ENCODE results near the gene TACC3. TPM values are rescaled to one million over a fixed set of nuclear protein-coding genes. Genes with fewer than 3 reads are reported as not detected.
A peak's percentile ranks its signal among the peaks of the same experiment; 100 is the strongest.
"Not testable (repeated sequence)": the region's sequence is repeated elsewhere in the genome, so short reads cannot be mapped to it uniquely, and the experiment has no call there.

TACC3 gene
- total and polyA plus RNA-seq, 7 experiments from 2014 or later, result 70.5 to 165 (median 123) TPM

- ATAC-seq, result no peak
Measured at GRCh38 chr4:1695913-1696312, 25.4 kb upstream of the TACC3 start.

DNA sequence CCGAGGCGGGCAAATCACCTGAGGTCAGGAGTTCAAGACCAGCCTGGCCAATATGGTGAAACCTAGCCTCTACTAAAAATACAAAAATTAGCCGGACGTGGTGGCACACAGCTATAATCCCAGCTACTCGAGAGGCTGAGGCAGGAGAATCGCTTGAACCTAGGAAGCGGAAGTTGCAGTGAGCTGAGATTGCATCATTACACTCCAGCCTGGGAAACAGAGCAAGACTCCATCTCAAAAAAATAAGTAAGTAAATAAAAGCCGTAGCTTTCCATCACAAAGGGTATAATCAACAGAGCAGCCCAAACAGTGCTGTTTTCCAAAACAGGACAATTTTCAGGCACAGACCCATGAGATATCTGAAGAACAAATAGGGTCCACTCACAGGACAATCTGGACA, 19.6 kb upstream of the TACC3 start:
- H3K4me3 ChIP-seq (ENCODE audit: low read length); H3K27me3 Mint-ChIP-seq; H3K4me1 ChIP-seq (ENCODE audit: control insufficient read depth in 2 of 2, insufficient read depth in 2 of 2, low read length in 2 of 2); H3K4me3 Mint-ChIP-seq; DNase-seq; ATAC-seq; H3K27ac ChIP-seq (ENCODE audit: low read depth, low read length); H3K27me3 ChIP-seq (ENCODE audit: control insufficient read depth in 2 of 2, insufficient read depth in 2 of 2, low read length in 2 of 2); H3K9me3 ChIP-seq (ENCODE audit: control insufficient read depth in 2 of 3, low read length in 3 of 3); H3K9me3 Mint-ChIP-seq; intact Hi-C loops (cut with micrococcal nuclease): not testable (repeated sequence)
- H3K36me3 Mint-ChIP-seq, result peaks cover 4 to 44% (median 20%) of the 10 kb centered on the region in 5 donors
- POLR2A ChIA-PET, result interaction anchor here (0.6 to 1.4 kb wide), 4 partner anchors 8 to 349 kb away, joined by 3 to 4 read pairs (median 3); no protein-coding TSS in a partner anchor
- H3K27ac Mint-ChIP-seq, result peak overlapping the region in 1 of 9 donors; percentile 11
- H3K4me1 Mint-ChIP-seq, result peaks cover 10 to 34% (median 21%) of the 10 kb centered on the region in 7 donors
- CTCF ChIA-PET, result interaction anchor here (0.6 to 1.8 kb wide), 2 partner anchors 8 to 196 kb away, joined by 3 to 7 read pairs; no protein-coding TSS in a partner anchor
- peaks cover 19 to 77% (median 22%) of the 10 kb centered on the region in 3 experiments for H3K36me3 ChIP-seq (ENCODE audit: control insufficient read depth in 2 of 3, insufficient read depth in 3 of 3, low read length in 3 of 3)

More at GRCh38 chr4:1695913-1696312, 25.4 kb upstream of the TACC3 start:
- Histone ChIP-seq H3K9me3 (ENCODE audit: control insufficient read depth in 2 of 3, low read length in 3 of 3) (no peaks in the 10 kb centered on the region), H3K36me3 (ENCODE audit: control insufficient read depth in 2 of 3, insufficient read depth in 3 of 3, low read length in 3 of 3) (peaks cover 13 to 67% (median 29%) of the 10 kb centered on the region in 3 experiments), H3K27ac (ENCODE audit: low read depth, low read length) (no peak overlapping the region), H3K4me3 (ENCODE audit: low read length) (no peak overlapping the region), H3K4me1 (ENCODE audit: control insufficient read depth in 2 of 2, insufficient read depth in 2 of 2, low read length in 2 of 2) (no peaks in the 10 kb centered on the region), H3K27me3 (ENCODE audit: control insufficient read depth in 2 of 2, insufficient read depth in 2 of 2, low read length in 2 of 2) (no peaks in the 10 kb centered on the region)
- Mint-ChIP-seq H3K4me1 (peaks cover 0 to 9% (median 4%) of the 10 kb centered on the region in 7 donors), H3K36me3 (peaks cover 0 to 39% (median 27%) of the 10 kb centered on the region in 5 donors), H3K27me3 (no peaks in the 10 kb centered on the region), H3K9me3 (no peaks in the 10 kb centered on the region), H3K27ac (no peak overlapping the region), H3K4me3 (no peak overlapping the region)
- CTCF ChIA-PET, result interaction anchor here (0.7 to 9.7 kb wide), 2 partner anchors 13 to 31 kb away, joined by 3 to 212 read pairs; no protein-coding TSS in a partner anchor
- no peak for DNase-seq
- POLR2A ChIA-PET, result interaction anchor here (1.9 to 7.4 kb wide), 2 partner anchors 16 to 29 kb away, joined by 5 to 86 read pairs; partner anchors contain the start of gene SLBP
- intact Hi-C loops (cut with micrococcal nuclease), result no loop called here

DNA sequence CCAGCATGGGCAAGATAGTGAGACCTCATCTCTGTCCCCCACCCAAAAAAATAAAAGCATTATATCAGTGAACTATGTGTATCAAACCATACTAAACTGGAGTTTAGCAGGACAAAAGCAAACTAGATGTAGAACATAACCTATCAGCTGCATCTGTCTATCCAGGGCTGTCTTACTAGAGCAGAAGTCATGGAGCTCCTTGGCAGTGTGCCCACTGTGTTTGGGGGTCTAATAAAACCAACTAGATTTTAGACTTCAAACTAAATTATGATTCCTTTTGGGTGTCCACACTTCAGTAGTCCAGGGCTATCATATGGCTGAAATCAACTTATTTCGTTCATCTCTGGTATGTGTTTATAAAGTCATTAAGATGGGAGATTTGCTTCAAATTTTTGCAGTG, 17.5 kb upstream of the TACC3 start:
- intact Hi-C loops (cut with micrococcal nuclease), result no loop called here
- H3K27me3 Mint-ChIP-seq, result no peaks in the 10 kb centered on the region
- DNase-seq (no peak), ATAC-seq (no peak)
- no peak overlapping the region for H3K4me3 Mint-ChIP-seq
- H3K9me3 ChIP-seq (ENCODE audit: control insufficient read depth in 2 of 3, low read length in 3 of 3), result no peaks in the 10 kb centered on the region
- H3K36me3 ChIP-seq (ENCODE audit: control insufficient read depth in 2 of 3, insufficient read depth in 3 of 3, low read length in 3 of 3), result peaks cover 19 to 64% (median 20%) of the 10 kb centered on the region in 3 experiments
- CTCF ChIA-PET, result interaction anchor here (1.1 kb wide), 1 partner anchor 11 kb away, joined by 6 read pairs; no protein-coding TSS in a partner anchor
- POLR2A ChIA-PET, result interaction anchor here (1.0 to 1.8 kb wide), 2 partner anchors 8 to 20 kb away, joined by 4 to 5 read pairs; partner anchors contain the start of gene SLBP
- H3K27ac Mint-ChIP-seq, result peak overlapping the region in 3 of 9 donors; percentile 1 to 50 (median 26)
- H3K27me3 ChIP-seq (ENCODE audit: control insufficient read depth in 2 of 2, insufficient read depth in 2 of 2, low read length in 2 of 2), result no peaks in the 10 kb centered on the region
- peaks cover 4 to 47% (median 20%) of the 10 kb centered on the region in 5 donors for H3K36me3 Mint-ChIP-seq
- peaks cover 18 to 45% (median 34%) of the 10 kb centered on the region in 7 donors for H3K4me1 Mint-ChIP-seq
- H3K9me3 Mint-ChIP-seq, result no peaks in the 10 kb centered on the region
- H3K4me1 ChIP-seq (ENCODE audit: control insufficient read depth in 2 of 2, insufficient read depth in 2 of 2, low read length in 2 of 2), result peaks cover 0 to 2% of the 10 kb centered on the region in 2 donors
- no peak overlapping the region for H3K4me3 ChIP-seq (ENCODE audit: low read length)
- H3K27ac ChIP-seq (ENCODE audit: low read depth, low read length), result no peak overlapping the region

GRCh38 chr4:1705732-1706131, 15.6 kb upstream of the TACC3 start:
- intact Hi-C loops (cut with micrococcal nuclease), result no loop called here
- H3K4me1 Mint-ChIP-seq, result peaks cover 25 to 57% (median 52%) of the 10 kb centered on the region in 7 donors
- H3K27me3 ChIP-seq (ENCODE audit: control insufficient read depth in 2 of 2, insufficient read depth in 2 of 2, low read length in 2 of 2), result no peaks in the 10 kb centered on the region
- no peaks in the 10 kb centered on the region for H3K9me3 ChIP-seq (ENCODE audit: control insufficient read depth in 2 of 3, low read length in 3 of 3)
- DNase-seq (no peak), ATAC-seq (no peak)
- peaks cover 9 to 49% (median 14%) of the 10 kb centered on the region in 3 experiments for H3K36me3 ChIP-seq (ENCODE audit: control insufficient read depth in 2 of 3, insufficient read depth in 3 of 3, low read length in 3 of 3)
- H3K27ac Mint-ChIP-seq, result peak overlapping the region in 1 of 9 donors; percentile 21
- peaks cover 7 to 16% of the 10 kb centered on the region in 2 donors for H3K4me1 ChIP-seq (ENCODE audit: control insufficient read depth in 2 of 2, insufficient read depth in 2 of 2, low read length in 2 of 2)
- ChIA-PET CTCF (interaction anchor here (0.7 kb wide), 1 partner anchor 1130 kb away, joined by 3 read pairs; no protein-coding TSS in a partner anchor), POLR2A (no interaction called here)
- no peaks in the 10 kb centered on the region for H3K9me3 Mint-ChIP-seq
- H3K36me3 Mint-ChIP-seq, result peaks cover 6 to 44% (median 17%) of the 10 kb centered on the region in 5 donors
- no peak overlapping the region for H3K4me3 Mint-ChIP-seq
- no peak overlapping the region for H3K4me3 ChIP-seq (ENCODE audit: low read length)
- H3K27me3 Mint-ChIP-seq, result no peaks in the 10 kb centered on the region
- no peak overlapping the region for H3K27ac ChIP-seq (ENCODE audit: low read depth, low read length)

DNA sequence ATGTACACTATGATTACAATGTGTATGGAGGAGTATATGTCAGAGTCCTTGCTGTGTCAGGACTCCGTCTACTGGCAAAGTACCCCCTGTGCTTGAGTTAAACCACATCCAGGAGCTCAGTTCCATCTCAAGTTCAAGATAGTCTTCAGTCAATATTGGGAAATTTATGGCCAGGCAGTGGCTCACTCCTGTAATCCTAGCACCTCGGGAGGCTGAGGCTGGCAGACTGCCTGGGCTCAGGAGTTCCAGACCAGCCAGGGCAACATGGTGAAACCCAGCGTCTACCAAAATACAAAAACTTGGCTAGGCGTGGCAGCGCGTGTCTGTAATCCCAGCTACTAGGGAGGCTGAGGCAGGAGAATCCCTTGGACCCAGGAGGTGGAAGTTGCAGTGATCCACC, 15.0 kb upstream of the TACC3 start:
- peaks cover 11 to 22% of the 10 kb centered on the region in 2 donors for H3K4me1 ChIP-seq (ENCODE audit: control insufficient read depth in 2 of 2, insufficient read depth in 2 of 2, low read length in 2 of 2)
- Mint-ChIP-seq H3K4me3 (no peak overlapping the region), H3K4me1 (peaks cover 25 to 63% (median 59%) of the 10 kb centered on the region in 7 donors), H3K36me3 (peaks cover 6 to 44% (median 17%) of the 10 kb centered on the region in 5 donors), H3K9me3 (no peaks in the 10 kb centered on the region), H3K27ac (peak overlapping the region in 1 of 9 donors; percentile 2), H3K27me3 (no peaks in the 10 kb centered on the region)
- DNase-seq (no peak), ATAC-seq (no peak)
- no peak overlapping the region for H3K4me3 ChIP-seq (ENCODE audit: low read length)
- ChIA-PET POLR2A (no interaction called here), CTCF (interaction anchor here (0.6 kb wide), 1 partner anchor 18 kb away, joined by 6 read pairs; no protein-coding TSS in a partner anchor)
- peaks cover 9 to 47% (median 14%) of the 10 kb centered on the region in 3 experiments for H3K36me3 ChIP-seq (ENCODE audit: control insufficient read depth in 2 of 3, insufficient read depth in 3 of 3, low read length in 3 of 3)
- intact Hi-C loops (cut with micrococcal nuclease), result no loop called here
- no peaks in the 10 kb centered on the region for H3K9me3 ChIP-seq (ENCODE audit: control insufficient read depth in 2 of 3, low read length in 3 of 3)
- no peaks in the 10 kb centered on the region for H3K27me3 ChIP-seq (ENCODE audit: control insufficient read depth in 2 of 2, insufficient read depth in 2 of 2, low read length in 2 of 2)
- H3K27ac ChIP-seq (ENCODE audit: low read depth, low read length), result no peak overlapping the region

GRCh38 chr4:1708581-1708980, 12.7 kb upstream of the TACC3 start:
- intact Hi-C loops (cut with micrococcal nuclease), result no loop called here
- Mint-ChIP-seq H3K4me3 (peak overlapping the region in 5 of 10 donors; percentile 8 to 29 (median 16)), H3K36me3 (peaks cover 0 to 35% (median 7%) of the 10 kb centered on the region in 5 donors), H3K27ac (peak overlapping the region in 6 of 9 donors; percentile 10 to 57 (median 20)), H3K27me3 (no peaks in the 10 kb centered on the region), H3K4me1 (peaks cover 17 to 61% (median 51%) of the 10 kb centered on the region in 7 donors), H3K9me3 (no peaks in the 10 kb centered on the region)
- Histone ChIP-seq H3K4me1 (ENCODE audit: control insufficient read depth in 2 of 2, insufficient read depth in 2 of 2, low read length in 2 of 2) (peaks cover 21 to 25% of the 10 kb centered on the region in 2 donors), H3K36me3 (ENCODE audit: control insufficient read depth in 2 of 3, insufficient read depth in 3 of 3, low read length in 3 of 3) (peaks cover 7 to 28% (median 9%) of the 10 kb centered on the region in 3 experiments), H3K27ac (ENCODE audit: low read depth, low read length) (no peak overlapping the region), H3K4me3 (ENCODE audit: low read length) (no peak overlapping the region), H3K9me3 (ENCODE audit: control insufficient read depth in 2 of 3, low read length in 3 of 3) (no peaks in the 10 kb centered on the region), H3K27me3 (ENCODE audit: control insufficient read depth in 2 of 2, insufficient read depth in 2 of 2, low read length in 2 of 2) (no peaks in the 10 kb centered on the region)
- POLR2A ChIA-PET, result interaction anchor here (0.8 to 2.7 kb wide), 4 partner anchors 12 to 17 kb away, joined by 3 to 25 read pairs (median 4); partner anchors contain the start of genes TACC3 and TMEM129
- CTCF ChIA-PET, result interaction anchor here (0.6 to 3.1 kb wide), 5 partner anchors 8 to 17 kb away, joined by 3 to 21 read pairs (median 4); no protein-coding TSS in a partner anchor
- ATAC-seq (no peak), DNase-seq (no peak)
